HG03175 (cell line): ENCODE data around the gene CTNNBL1.

Experiments used
- ATAC-seq: cut with Tn5 transposase; IDR thresholded peaks from one replicate; pipeline ENCODE4 v1.9.1; 2021; ENCODE audit warnings: mild to moderate bottlenecking, moderate library complexity; ENCODE audit not compliant: unreplicated experiment

CTNNBL1 gene

DNA sequence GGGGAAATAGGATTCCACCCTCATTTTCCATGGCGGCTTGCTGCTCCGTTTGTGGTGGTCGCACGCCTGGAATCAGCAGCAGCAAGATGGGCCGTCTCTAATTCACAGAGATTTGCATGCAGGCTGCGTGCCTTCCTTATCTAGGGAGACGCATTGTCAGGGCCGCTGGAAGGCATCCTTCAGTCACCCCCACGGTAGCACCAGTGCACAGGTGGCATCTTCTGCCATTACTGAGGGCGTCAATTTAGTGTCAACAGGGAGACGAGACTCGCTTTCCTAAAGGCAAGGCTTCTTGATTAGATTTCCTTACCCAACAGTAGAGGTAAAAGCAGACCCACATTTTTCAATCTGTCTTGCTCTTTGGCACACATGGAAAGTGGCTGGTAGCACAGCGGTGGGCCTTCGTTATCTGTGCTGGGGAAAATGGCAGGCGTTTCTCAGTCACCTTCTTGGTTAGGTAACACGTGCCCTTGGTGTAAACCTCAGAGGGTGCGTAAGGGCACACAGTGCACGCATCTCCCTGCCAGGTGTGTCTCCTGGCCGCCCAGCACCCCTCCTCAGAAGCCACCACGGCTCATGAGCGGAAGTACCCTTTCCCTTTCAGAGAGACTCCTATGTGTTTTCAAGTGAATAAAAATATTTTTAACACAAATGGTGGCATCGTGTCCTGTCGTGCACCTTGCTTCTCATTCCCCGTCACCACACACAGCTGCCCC, 181.8 kb downstream of the CTNNBL1 start:
- no peak for ATAC-seq

- ATAC-seq: no peak
These were observed 183.0 kb downstream of the CTNNBL1 start for GRCh38 chr20:37876863-37877262.

DNA sequence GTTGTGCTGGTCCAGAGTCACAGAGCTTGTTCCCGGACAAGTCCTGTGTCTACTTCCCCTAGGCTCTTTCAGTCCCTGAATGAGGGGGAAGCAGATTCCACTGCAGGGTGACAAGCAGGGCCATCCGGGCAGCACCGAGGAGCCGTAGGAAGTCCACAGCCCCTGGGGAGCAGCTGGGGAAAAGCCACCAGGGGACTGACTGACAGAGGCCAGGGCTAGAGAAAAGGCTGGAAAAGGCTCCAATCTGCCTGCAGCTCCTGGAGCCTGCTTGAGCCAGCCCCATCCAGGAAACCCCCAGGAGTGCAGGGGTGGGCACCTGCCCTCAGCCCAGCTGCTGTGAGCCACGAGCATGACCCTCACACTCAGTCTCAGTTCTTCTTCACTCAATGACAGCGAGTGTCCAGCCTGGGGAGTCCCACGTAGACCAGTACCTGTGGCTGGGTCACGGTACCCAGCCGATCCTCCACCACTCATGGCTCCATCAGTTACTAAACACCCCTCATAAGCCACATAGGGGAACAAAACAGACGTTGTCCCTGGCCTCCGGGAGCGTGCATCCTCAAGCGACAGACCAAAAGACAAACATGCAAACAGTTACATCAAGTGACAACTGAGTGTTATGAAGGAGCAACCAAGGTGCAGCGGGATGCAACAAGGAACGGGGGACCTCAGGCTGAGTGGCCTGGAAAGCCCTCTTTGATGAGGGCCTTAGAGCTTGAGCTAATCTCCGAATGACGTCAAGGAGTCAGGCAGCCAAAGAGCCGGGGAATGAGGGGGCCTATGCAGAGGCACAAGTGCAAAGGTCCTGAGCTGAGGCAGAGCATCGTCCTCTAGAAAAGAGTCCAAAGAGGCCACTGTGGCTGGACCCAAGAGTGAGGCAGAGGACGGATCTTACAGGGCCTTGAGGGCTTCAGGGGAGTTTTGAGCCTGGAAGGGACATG, 184.3 kb downstream of the CTNNBL1 start:
- no peak for ATAC-seq

GRCh38 chr20:37878835-37879599, 185.2 kb downstream of the CTNNBL1 start:
- ATAC-seq: no peak

DNA sequence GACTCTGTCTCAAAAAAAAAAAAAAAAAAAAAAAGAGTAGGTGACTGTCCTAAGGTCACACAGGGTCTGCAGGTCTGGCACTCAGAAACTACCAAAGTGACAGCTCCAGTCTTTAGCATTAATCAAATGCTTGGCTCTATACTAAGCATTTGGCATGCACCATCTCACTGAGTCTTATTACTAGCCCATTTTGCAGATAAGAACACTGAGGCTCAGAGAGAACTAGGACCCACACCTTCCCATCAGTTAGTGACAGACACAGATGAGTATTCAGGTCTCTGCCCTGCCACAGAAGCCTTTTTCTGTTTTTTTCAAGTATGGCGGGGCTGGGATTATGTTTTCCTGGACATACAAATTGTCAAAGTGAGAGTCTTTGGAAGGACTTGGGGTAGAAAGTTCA, 186.0 kb downstream of the CTNNBL1 start:
- no peak for ATAC-seq

GRCh38 chr20:37880726-37881591, 187.1 kb downstream of the CTNNBL1 start:
- no peak for ATAC-seq

DNA sequence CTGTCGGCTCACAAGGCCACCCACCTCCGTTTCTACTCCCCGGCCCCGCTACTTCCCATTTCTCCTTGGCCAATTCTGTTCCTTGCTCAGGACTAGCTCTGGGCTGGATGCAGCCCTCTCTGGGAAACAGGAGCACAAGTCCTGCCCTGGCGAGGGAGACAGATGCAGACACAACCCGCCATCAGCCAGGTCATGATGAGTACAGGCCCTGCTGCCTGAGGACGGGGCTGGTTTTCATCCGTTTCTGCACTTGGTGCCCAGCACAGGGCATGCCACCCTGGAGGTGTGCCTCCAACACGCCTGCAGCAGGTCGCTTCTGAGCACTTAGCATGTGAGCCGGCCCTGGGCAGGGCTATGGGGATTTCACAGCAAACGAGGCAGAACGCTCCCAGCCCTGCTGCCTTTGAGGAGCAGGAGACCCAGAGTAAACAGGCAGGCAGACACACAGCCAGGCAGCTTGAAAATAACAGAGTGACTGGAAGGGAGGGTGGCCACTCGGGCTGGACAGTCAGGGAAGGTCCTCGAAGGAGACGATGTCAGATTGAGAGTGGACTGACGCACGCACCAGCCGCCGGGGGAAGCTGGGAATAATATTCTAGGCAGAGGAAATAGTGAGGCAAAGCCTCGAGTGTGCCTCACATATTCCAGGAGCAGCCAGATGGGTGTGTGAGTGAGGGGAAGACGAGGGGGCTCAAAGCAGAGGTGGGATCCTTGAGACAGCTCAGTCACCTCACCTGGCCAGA, 187.9 kb downstream of the CTNNBL1 start:
- no peak for ATAC-seq

DNA sequence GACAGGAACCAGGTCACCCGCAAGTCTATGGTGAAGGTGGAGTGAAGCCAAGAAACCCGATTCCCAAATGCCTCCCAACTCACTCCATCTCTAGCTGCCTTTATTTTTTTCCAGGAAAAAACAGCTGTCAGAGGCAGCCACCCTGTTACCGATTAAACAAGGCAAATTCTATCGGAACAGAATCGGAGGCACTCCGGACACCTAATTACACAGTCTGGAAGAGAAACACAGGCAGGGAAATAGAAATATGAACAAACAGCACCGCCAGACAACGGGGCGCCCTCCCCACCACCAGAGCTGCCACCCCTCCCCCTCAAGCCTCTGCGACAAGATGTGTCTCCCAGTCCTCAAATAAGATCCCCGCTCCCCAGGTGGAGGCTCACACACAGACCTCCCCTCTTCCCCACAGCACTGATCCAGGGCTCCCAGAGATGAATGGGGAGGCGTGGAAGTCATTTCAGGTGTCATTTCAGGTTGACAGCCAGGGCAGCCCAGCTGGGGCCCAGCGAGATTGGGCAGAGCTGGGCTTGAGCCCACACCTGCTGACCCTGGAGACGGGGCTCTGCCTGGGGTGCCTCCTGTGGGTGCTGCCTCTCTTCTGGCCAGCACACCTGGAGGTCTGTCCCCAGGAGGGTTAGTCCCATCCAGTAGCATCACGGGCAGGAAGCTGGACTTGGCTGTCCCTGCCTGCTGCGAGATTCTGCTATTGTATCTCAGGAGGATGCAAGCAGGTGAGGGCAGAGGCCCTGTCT, 189.3 kb downstream of the CTNNBL1 start:
- no peak for ATAC-seq

DNA sequence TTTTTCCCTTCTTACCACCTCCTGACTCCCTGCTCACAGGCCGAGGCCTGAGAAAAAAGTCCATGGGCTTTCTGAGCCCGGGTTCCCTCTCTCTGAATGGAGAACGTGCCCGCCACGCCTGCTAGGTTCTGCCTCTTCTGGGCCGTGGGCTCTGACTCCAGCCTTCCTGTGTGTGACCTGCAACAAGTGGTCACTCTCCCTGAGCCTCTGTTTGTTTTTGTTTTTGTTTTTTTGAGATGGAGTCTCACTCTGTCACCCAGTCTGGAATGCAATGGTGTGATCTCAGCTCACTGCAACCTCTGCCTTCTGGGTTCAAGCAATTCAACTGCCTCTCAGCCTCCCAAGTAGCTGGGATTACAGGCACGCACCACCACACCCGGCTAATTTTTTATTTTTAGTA, 191.2 kb downstream of the CTNNBL1 start:
- no peak for ATAC-seq

GRCh38 chr20:37885593-37886503, 192.0 kb downstream of the CTNNBL1 start:
- no peak for ATAC-seq

GRCh38 chr20:37886851-37887297, 193.0 kb downstream of the CTNNBL1 start:
- no peak for ATAC-seq

DNA sequence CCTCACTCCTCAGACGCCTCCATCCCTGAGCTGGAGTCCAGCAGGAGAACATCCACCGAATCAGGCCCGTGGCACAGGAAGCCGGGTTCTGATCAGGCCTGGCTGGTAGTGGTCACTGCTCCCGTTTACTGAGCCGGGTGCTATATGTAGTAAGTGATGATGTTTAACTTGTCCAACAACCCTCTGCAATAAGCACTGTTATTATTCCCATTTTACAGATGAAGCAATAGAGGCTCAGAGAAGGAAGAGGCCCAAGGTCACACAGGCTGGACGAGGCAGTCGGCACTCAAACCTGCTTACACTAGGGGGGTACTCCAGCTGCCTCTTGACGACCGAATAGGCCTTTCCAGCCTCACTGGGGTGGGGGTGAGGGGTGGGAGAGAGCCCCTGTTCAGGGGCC, 194.8 kb downstream of the CTNNBL1 start:
- no peak for ATAC-seq

DNA sequence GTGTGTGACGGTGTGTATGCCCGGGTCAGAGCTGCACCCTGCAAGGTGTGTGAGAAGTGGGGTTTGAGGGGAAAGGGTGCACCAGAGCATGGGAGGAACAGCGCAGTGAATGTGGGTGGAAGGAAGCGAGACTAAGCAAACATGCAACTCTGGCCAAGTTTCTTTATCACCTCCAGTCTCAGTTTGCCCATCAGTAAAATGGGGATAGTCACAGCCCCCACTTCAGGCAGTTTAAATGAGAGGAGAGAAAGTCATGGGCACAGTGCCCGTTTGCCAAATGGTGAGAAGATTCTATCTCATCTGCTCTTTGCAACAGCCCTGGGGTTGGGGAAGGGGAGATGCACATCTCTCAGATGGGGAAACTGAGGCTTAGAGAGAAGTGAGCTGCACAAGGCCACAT, 196.3 kb downstream of the CTNNBL1 start:
- ATAC-seq: no peak

DNA sequence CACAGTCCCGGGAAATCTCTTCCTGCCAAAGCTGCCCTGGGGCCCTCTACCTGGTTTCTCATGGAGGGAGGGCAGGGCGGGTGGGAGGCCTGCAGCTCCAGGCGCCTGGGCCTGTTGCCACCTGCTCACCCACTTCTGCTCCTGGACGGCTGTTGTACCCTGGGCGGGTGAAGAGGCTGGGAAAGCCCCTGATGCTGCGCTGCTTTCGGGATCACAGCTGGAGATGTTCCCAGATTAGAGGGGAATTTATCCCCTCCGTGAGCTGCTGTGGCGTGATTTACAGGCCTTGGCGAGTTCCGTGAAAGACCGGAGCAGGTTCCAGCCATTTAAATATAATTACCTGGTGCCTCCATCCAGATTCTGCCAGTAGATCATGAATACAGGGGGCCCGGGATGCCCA, 196.8 kb downstream of the CTNNBL1 start:
- no peak for ATAC-seq

DNA sequence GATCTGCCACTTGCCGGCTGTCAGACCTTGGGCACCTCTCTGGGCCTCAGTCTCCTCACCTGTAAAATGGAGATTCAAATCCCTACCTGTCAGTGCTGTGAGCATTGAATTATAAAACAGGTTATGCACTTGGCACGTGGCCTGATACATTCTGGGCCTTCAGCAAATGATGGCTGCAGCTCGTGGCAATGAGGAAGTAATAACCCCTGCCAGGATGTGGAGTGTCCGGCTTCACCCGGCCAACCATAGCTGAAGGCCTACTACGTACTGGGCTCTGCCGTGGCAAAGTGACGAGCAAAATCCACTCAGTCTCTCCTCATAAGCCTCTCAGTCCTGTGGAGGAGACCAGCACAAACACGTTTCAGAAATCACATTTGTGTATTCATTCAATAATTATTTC, 198.2 kb downstream of the CTNNBL1 start:
- no peak for ATAC-seq

DNA sequence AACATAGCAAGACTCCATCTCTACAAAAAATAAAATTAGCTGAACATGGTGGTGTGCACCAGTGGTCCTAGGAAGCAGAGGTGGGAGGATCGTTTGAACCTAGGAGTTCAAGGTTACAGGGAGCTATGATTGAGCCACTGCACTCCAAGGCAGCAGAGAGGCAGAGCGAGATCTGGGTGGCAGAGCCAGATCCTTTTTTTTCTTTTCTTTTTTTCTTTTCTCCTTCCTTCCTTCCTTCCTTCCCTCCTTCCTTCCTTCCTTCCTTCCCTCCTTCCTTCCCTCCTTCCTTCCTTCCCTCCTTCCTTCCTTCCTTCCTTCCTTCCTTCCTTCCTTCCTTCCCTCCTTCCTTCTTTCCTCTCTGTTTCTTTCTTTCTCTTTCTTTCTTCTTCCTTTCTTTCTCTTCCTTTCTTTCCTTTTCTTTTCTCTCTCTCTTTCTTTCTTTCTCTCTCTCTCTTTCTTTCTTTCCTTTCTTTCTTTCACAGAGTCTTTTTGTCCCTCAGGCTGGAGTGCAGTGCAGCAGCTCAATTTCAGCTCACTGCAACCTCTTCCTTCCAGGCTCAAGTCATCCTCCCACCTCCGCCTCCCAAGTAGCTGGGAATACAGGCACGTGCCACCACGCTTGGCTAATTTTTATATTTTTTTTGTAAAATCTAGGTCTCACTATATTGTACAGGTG, 199.9 kb downstream of the CTNNBL1 start:
- ATAC-seq: no peak

DNA sequence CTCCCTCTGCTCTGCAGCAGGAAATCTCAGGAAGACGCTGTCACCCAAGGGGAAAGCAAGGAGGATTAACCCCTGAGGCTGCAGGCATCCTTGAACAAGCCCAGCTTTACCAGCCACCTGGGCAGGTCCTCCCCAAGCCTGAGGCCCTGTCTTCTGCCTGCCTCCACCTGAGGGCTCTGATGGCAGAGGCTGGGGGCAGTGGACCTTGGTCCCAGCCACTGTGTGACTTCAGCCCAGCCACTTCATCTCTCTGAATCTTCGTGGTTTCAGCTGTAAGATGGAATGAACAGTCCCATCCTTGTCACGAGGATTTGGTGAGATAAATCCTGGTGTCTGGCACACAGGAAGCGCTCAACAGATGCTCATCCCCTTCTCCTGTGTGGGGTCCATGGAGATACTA, 200.6 kb downstream of the CTNNBL1 start:
- no peak for ATAC-seq
